ENCODE data around the gene NR2F1.

DNA sequence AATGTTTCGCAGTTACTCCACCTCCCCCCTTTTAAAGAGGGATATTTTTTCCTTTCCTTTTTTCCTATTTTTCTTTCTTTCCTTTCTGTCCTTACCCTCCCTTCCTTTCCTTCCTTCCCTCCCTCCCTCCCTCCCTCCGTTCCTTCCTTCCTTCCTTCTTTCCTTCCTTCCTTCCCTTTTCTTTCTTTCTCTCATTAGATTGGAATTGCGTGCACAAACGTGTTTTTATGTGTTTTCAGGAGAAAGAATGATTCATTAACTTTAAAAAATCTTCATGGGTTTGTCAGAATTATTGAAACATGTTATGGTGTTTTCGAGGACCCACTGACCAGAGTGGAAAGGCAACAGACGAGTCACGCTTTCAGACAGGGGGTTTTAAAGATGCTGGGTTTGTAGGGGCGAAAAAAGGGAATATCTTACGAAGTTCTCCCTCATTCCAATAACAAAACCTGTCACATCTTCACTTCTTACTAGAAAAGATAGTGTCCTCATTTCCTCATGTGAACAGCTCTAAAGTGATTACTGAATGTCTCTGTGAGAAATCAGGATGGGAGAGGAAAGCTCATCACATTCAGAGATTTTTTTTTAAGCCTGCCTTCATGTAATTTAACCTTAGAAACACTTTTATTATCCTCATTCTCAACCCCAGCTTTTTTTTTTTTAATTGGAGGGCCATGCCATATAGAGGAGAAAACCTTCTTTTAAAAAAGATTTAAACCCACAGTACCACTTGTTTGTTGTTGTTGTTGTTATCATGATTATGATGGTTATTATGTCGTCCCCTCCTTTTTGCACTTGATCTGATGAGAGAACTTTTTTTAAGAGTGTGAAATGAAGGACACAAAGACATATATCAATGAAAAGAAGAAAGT, 21.9 kb downstream of the NR2F1 start:
- TF ChIP-seq POLR2A (IDR thresholded peaks at IDR 0.05; ENCODE audit: low read depth, low read length) (no peak), POLR2AphosphoS5 (IDR thresholded peaks at IDR 0.05; ENCODE audit: low read depth, low read length) (no peak), TAF1 (IDR thresholded peaks at IDR 0.05; ENCODE audit: borderline replicate concordance, low read depth, low read length) (no peak)

All from GM12892 (cell line).